HCT116 (cell line): Measurements from ENCODE around the gene EIF2D. TPM values are rescaled to one million over a fixed set of nuclear protein-coding genes. Genes with fewer than 3 reads are reported as not detected.

Experiments
- ATAC-seq: fragments of 200-7000 bp; cut with Tn5 transposase; 2 replicates; pipeline ENCODE4 v1.9.1; 2020; ENCODE audit warnings: mild to moderate bottlenecking, moderate library complexity
- BruUV-seq: library from RNA; stranded (reverse); fragments of 400-500 nt; replicated peaks from 2 replicates; lab custom pipeline; 2021; lab: Mats Ljungman, UMichigan
- CTCF ChIA-PET: fragments of 300-600 bp; sonication (Branson Sonifier 250); formaldehyde crosslinking; loops from one replicate; lab custom pipeline; 2021; ENCODE audit warnings: antibody characterized with exemption; lab: Charles Lee
- POLR2A ChIA-PET: fragments of 300-600, 350-600 bp; sonication (Branson Sonifier 250); formaldehyde crosslinking; loops from one replicate; lab custom pipeline; 2021; ENCODE audit warnings: antibody characterized with exemption; lab: Charles Lee
- RAD21 ChIA-PET, 2 experiments: fragments of 300-600 bp; sonication (Branson Sonifier 250); formaldehyde crosslinking; loops; one replicate each; lab custom pipeline; 2023; ENCODE audit warnings: low total read pairs in 2 of 2; ENCODE audit not compliant: uncharacterized antibody in 2 of 2, unreplicated experiment in 2 of 2, low non-redundant PET in 1 of 2; lab: Charles Lee
- DNase-seq: peaks from one replicate; pipeline ENCODE4 v3.0.0-alpha.2; 2010; ENCODE audit warnings: low read depth, low spot score
- H2AFZ ChIP-seq: fragments of 200-600 bp; shearing (Covaris generic), sonication (generic); 2 replicates; pipeline ENCODE4 v1.6.1; 2017; ENCODE audit warnings: low read depth, mixed run types, mixed read lengths, antibody characterized with exemption, low read length; ENCODE audit not compliant: poor library complexity, severe bottlenecking
- H3K27ac ChIP-seq: 2 replicates; pipeline ENCODE4 v1.5.1; 2012; ENCODE audit warnings: low read depth, low read length
- H3K27me3 ChIP-seq: fragments of 200-600 bp; sonication (generic); 2 replicates; pipeline ENCODE4 v1.6.1; 2016; ENCODE audit warnings: mixed run types, low read length, mixed read lengths; ENCODE audit not compliant: insufficient read depth
- H3K36me3 ChIP-seq, 2 experiments: fragments of 200-500 bp in 1 of 2; fragments of 200-600 bp in 1 of 2; sonication (Bioruptor generic) in 1 of 2; sonication (generic) in 1 of 2; 2 replicates each; pipeline versions ENCODE4 v1.5.1 to v1.6.1; 2014 to 2016; ENCODE audit warnings: low read length in 2 of 2, inconsistent platforms in 1 of 2, mixed read lengths in 1 of 2, mixed run types in 1 of 2; ENCODE audit not compliant: insufficient read depth in 2 of 2, control insufficient read depth in 1 of 2
- H3K4me1 ChIP-seq, 2 experiments: fragments of 200-600 bp in 1 of 2; sonication (generic) in 1 of 2; 2 replicates each; pipeline versions ENCODE4 v1.5.1 to v1.6.1; 2012 to 2017; ENCODE audit warnings: low read length in 2 of 2, inconsistent platforms in 1 of 2, mild to moderate bottlenecking in 1 of 2, mixed read lengths in 1 of 2, mixed run types in 1 of 2, moderate library complexity in 1 of 2; ENCODE audit not compliant: insufficient read depth in 2 of 2, control insufficient read depth in 1 of 2
- H3K4me2 ChIP-seq: fragments of 200-600 bp; sonication (generic); 2 replicates; pipeline ENCODE4 v1.6.1; 2017; ENCODE audit warnings: mixed run types, low read length, mixed read lengths
- H3K4me3 ChIP-seq, 2 experiments: fragments of 200-600 bp in 1 of 2; sonication (generic) in 1 of 2; replicated peaks in 1 of 2; 2 replicates each; pipeline ENCODE4 v1.5.1; 2011 to 2016; ENCODE audit warnings: low read length in 2 of 2, control low read depth in 1 of 2, low read depth in 1 of 2, mild to moderate bottlenecking in 1 of 2, mixed read lengths in 1 of 2, mixed run types in 1 of 2
- H3K79me2 ChIP-seq: fragments of 200-600 bp; sonication (generic); 2 replicates; pipeline ENCODE4 v1.6.1; 2017; ENCODE audit warnings: mild to moderate bottlenecking, mixed run types, low read length, moderate library complexity, mixed read lengths; ENCODE audit not compliant: insufficient read depth
- H3K9ac ChIP-seq: fragments of 200-600 bp; sonication (generic); 2 replicates; pipeline ENCODE4 v1.6.1; 2016; ENCODE audit warnings: low read length, mixed read lengths
- H3K9me2 ChIP-seq: fragments of 200-600 bp; sonication (generic), shearing (Covaris generic); 2 replicates; pipeline ENCODE4 v1.6.1; 2017; ENCODE audit warnings: mixed run types, mild to moderate bottlenecking, moderate library complexity; ENCODE audit not compliant: insufficient read depth
- H3K9me3 ChIP-seq, 2 experiments: fragments of 200-500 bp in 1 of 2; fragments of 200-600 bp in 1 of 2; sonication (Bioruptor generic) in 1 of 2; sonication (generic) in 1 of 2; 2 replicates each; pipeline ENCODE4 v1.6.1; 2014 to 2017; ENCODE audit warnings: low read length in 2 of 2, mixed read lengths in 2 of 2, inconsistent platforms in 1 of 2, low read depth in 1 of 2, mild to moderate bottlenecking in 1 of 2, mixed run types in 1 of 2, moderate library complexity in 1 of 2; ENCODE audit not compliant: control insufficient read depth in 1 of 2, insufficient read depth in 1 of 2
- H4K20me1 ChIP-seq: fragments of 200-600 bp; sonication (generic), shearing (Covaris generic); 2 replicates; pipeline ENCODE4 v1.6.1; 2017; ENCODE audit warnings: mixed run types, mild to moderate bottlenecking, moderate library complexity; ENCODE audit not compliant: insufficient read depth
- CTCF ChIP-seq, 3 experiments: fragments of 200-600 bp in 1 of 3; sonication (generic) in 1 of 3; IDR thresholded peaks in 2 of 3; conservative IDR thresholded peaks in 1 of 3; 2 replicates each; pipeline ENCODE4 v1.5.1; 2012 to 2017; ENCODE audit warnings: low read depth in 2 of 3, low read length in 2 of 3, antibody characterized with exemption in 1 of 3, borderline replicate concordance in 1 of 3, control low read depth in 1 of 3, mild to moderate bottlenecking in 1 of 3, mixed read lengths in 1 of 3, mixed run types in 1 of 3, moderate library complexity in 1 of 3; ENCODE audit not compliant: insufficient read depth in 1 of 3
- EGR1 ChIP-seq: IDR thresholded peaks from 2 replicates; pipeline ENCODE4 v1.6.1; 2012; ENCODE audit warnings: low read depth
- EZH2 ChIP-seq: fragments of 200-600 bp; sonication (generic); IDR thresholded peaks from 2 replicates; pipeline ENCODE4 v1.6.1; 2017; ENCODE audit warnings: antibody characterized with exemption, mixed run types
- EZH2phosphoT487 ChIP-seq: fragments of 200-600 bp; IDR thresholded peaks from 2 replicates; pipeline ENCODE4 v1.6.1; 2018; ENCODE audit warnings: antibody characterized with exemption, borderline replicate concordance
- FOSL1 ChIP-seq: IDR thresholded peaks from 2 replicates; pipeline ENCODE4 v1.6.1; 2012; ENCODE audit warnings: low read depth
- MAX ChIP-seq: IDR thresholded peaks from 2 replicates; pipeline ENCODE4 v1.6.1; 2012
- POLR2A ChIP-seq: IDR thresholded peaks from 2 replicates; pipeline ENCODE4 v1.7.0; 2011; ENCODE audit warnings: borderline replicate concordance; ENCODE audit not compliant: insufficient read depth, insufficient read length; ENCODE audit errors: extremely low read depth
- POLR2AphosphoS5 ChIP-seq: IDR thresholded peaks from 2 replicates; pipeline ENCODE4 v1.6.1; 2011; ENCODE audit warnings: mild to moderate bottlenecking, low read depth, low read length, moderate library complexity
- RAD21 ChIP-seq: IDR thresholded peaks from 2 replicates; pipeline ENCODE4 v1.6.1; 2012; ENCODE audit warnings: low read depth, mild to moderate bottlenecking
- SIN3A ChIP-seq: IDR thresholded peaks from 2 replicates; pipeline ENCODE4 v1.6.1; 2012; ENCODE audit warnings: low read depth
- SP1 ChIP-seq: IDR thresholded peaks from 2 replicates; pipeline ENCODE4 v1.6.1; 2012; ENCODE audit warnings: low read depth
- SRF ChIP-seq: IDR thresholded peaks from 2 replicates; pipeline ENCODE4 v1.6.1; 2012; ENCODE audit warnings: low read depth
- YY1 ChIP-seq: IDR thresholded peaks from 2 replicates; pipeline ENCODE4 v1.6.1; 2011; ENCODE audit warnings: low read length, low read depth, moderate library complexity, mild to moderate bottlenecking; ENCODE audit not compliant: insufficient replicate concordance; ENCODE audit errors: extremely low read depth
- intact Hi-C: fragments of 100-400 bp; cut with micrococcal nuclease; formaldehyde crosslinking; loops from 2 replicates; pipeline ENCODE4 v1.10.0; 2022
- total RNA-seq: library from RNA; stranded (reverse); gene quantifications from one replicate; pipeline ENCODE4 v1.2.1, GENCODE V29; 2021; ENCODE audit not compliant: unreplicated experiment

Gene EIF2D
- total RNA-seq, 1 experiment from 2014 or later: 54.8 TPM

- H3K27me3 ChIP-seq: no peaks in the 10 kb centered on the region
- TF ChIP-seq FOSL1: no peak
- no peak for TF ChIP-seq SRF
- no peak for TF ChIP-seq POLR2A
- no peak for TF ChIP-seq CTCF (IDR thresholded peaks at IDR 0.05 in 2 of 3, conservative IDR thresholded peaks at IDR 0.05 in 1 of 3; ENCODE audit: borderline replicate concordance in 1 of 3, insufficient read depth in 1 of 3, low read depth in 2 of 3, low read length in 2 of 3)
- no peak for TF ChIP-seq EZH2phosphoT487
- no peak for TF ChIP-seq EZH2
- TF ChIP-seq SP1: no peak
- TF ChIP-seq MAX: no peak
- TF ChIP-seq RAD21: no peak
- TF ChIP-seq EGR1: no peak
- TF ChIP-seq YY1: no peak
- TF ChIP-seq SIN3A: no peak
- no peak for TF ChIP-seq POLR2AphosphoS5
- DNase-seq: no peak
- H3K9me2 ChIP-seq: no peaks in the 10 kb centered on the region
- H3K4me2 ChIP-seq: no peak overlapping the region
- H3K9ac ChIP-seq: no peak overlapping the region
- H3K4me3 ChIP-seq: no peak overlapping the region
- peaks cover 0 to 6% of the 10 kb centered on the region in 2 experiments; a peak in 1 of 4 replicates for H3K4me1 ChIP-seq
- intact Hi-C loops: no loop called here
- no TSS peak for BruUV-seq
- H3K36me3 ChIP-seq: no peaks in the 10 kb centered on the region
- ChIA-PET POLR2A (no interaction called here), CTCF (no interaction called here), RAD21 (no interaction called here)
- ATAC-seq: no peak
- H3K79me2 ChIP-seq: no peaks in the 10 kb centered on the region
- no peak overlapping the region for H2AFZ ChIP-seq
- no peak overlapping the region for H3K27ac ChIP-seq
- H4K20me1 ChIP-seq: no peaks in the 10 kb centered on the region
- H3K9me3 ChIP-seq: no peaks in the 10 kb centered on the region
These were observed 48.7 kb downstream of the EIF2D start for GRCh38 chr1:206563367-206564207.
